GM21786 (cell line): ENCODE data around the gene IFI44L.

Experiments used
- ATAC-seq: cut with Tn5 transposase; IDR thresholded peaks from one replicate; pipeline ENCODE4 v1.9.1; 2021; ENCODE audit not compliant: unreplicated experiment

Gene IFI44L

DNA sequence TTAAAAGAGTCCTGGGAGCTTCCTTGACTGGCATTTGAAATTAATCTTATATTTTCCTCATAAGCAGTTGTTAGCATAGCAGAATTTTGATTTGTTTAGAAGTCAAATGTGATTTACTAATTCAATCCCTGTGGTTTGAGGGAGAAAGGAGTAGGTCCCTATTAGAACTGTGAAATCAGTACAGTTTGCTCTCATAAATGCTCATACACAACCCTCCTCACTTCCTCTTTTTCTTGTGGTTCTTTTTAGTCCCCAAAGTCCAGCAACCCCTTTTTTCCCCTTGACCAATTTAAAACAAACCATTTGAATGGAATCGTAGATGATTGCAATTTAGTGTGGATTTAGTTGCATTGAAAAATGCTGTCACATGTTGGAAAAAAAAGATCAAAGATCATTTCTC, 20.2 kb downstream of the IFI44L start:
- peak; percentile 75 for ATAC-seq

DNA sequence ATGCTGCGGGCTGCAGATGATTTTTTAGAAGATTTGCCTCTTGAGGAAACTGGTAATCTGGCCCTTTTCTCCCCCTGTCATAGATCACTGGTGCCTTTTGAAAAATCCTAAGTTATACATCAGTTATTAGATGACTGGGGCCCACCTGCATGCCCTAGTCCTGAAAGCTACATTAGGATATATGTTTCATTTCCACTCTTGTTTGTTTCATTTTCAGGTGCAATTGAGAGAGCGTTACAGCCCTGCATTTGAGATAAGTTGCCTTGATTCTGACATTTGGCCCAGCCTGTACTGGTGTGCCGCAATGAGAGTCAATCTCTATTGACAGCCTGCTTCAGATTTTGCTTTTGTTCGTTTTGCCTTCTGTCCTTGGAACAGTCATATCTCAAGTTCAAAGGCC, 21.3 kb downstream of the IFI44L start:
- ATAC-seq = no peak

DNA sequence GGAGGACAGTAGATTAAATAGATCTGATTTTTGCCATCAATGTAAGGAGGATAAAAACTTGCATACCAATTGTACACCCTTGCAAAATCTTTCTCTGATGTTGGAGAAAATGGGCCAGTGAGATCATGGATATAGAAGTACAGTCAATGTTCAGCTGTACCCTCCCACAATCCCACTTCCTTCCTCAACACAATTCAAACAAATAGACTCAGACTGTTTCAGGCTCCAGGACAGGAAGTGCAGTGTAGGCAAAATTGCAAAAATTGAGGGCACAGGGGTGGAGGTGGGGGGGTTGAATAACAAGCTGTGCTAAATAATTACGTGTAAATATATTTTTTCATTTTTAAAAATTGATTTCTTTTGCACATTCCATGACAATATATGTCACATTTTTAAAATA, 25.5 kb downstream of the IFI44L start:
- no peak for ATAC-seq

DNA sequence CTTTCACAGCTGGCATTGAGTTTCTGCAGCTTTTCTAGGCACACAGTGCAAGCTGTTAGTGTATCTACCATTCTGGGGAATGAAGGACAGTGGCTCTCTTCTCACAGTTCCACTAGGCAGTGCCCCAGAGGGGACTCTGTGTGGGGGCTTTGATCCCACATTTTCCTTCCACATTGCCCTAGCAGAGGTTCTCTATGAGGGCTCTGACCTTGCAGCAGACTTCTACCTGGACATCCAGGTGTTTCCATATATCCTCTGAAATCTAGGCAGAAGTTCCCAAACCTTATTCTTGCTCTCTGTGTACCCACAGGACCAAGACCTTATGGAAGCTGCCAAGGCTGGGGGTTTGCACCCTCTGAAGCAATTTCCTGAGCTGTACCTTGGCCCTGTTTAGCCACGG, 27.0 kb downstream of the IFI44L start:
- ATAC-seq = no peak

DNA sequence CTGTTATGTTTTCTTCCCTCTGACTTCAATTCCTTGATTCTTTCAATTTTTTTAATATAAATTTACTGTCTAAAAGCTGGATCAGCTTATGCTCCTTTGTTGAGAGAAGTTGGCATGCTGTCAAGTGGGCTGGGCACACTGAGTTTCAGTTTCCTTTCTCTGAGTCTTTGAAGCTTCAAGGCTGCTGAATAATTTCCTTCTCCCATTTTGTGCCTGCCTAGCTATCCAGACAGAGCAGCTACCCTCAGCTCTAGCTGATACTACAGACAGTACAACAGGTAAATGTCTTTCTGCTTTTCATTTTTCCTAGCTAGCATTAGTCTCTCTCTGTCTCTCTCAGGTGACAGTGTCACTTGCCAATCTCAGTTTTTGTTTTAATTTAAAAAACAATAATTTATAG, 29.4 kb downstream of the IFI44L start, which contains the start of gene IFI44:
TSS of gene IFI44 (plus strand) at position 204 of the 400 bp plus-strand sequence. CDS start 365 bp downstream, outside the sequence.
- peak; percentile 87 for ATAC-seq

DNA sequence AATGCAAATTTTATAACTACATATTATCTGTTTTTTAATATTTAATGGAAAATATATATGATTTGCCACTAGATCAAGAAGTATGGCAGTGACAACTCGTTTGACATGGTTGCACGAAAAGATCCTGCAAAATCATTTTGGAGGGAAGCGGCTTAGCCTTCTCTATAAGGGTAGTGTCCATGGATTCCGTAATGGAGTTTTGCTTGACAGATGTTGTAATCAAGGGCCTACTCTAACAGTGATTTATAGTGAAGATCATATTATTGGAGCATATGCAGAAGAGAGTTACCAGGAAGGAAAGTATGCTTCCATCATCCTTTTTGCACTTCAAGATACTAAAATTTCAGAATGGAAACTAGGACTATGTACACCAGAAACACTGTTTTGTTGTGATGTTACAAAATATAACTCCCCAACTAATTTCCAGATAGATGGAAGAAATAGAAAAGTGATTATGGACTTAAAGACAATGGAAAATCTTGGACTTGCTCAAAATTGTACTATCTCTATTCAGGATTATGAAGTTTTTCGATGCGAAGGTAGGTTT, 29.9 kb downstream of the IFI44L start:
- peak; percentile 26 for ATAC-seq

DNA sequence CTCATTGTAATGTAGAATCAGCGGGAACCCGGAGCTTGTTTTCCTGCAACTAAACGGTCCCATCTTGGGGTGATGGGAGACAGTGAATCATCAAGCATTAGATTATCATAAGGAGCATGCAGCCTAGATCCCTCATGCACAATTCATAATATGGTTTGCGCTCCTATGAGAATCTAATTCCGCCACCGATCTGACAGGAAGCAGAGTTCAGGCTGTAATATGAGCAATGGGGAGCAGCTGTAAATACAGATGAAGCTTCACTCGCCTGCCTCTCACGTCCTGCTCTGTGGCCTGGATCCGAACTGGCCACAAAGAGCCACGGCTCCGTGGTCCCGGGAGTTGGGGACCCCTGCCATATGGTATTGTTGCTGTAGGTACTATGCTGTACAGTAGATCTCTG, 31.0 kb downstream of the IFI44L start:
- peak; percentile 30 for ATAC-seq

DNA sequence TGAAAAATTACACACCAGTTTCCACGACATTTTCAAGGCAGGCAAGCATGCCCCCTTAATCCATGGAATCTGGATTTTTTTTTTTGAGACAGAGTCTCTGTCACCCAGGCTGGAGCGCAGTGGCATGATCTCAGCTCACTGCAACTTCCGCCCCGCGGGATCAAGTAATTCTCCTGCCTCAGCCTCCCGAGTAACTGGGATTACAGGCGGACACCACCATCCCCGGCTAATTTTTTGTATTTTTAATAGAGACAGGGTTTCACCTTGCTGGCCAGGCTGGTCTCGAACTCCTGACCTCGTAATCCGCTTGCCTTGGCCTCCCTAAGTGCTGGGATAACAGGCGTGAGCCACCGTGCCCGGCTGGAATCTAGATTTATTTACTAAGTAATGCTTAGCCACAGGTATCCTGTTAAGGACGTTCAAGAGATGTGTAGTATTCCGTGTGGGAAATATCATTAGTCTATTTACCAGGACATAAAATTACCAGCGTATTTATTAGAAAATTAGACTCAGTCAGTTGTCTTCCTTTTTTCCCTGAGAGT, 31.8 kb downstream of the IFI44L start:
- ATAC-seq = no peak

DNA sequence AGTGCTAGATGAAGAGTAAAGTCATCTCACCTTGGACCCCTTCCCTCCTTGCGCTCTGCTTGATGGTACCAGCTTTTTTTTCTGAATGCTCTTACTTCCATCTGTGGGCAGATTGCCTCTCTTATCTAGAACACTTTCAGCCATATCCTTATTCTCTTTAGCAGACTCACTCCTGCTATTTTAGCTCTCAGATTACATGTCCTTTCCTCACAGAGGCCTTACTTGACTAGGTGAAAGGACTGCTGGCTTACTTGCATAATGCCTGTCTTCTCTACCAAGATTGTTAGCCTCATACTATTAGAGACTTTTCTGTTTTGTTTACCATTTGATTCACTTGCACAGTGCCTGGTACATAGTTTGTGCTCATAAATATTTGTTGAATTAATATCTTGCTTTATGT, 38.7 kb downstream of the IFI44L start:
- ATAC-seq = no peak

DNA sequence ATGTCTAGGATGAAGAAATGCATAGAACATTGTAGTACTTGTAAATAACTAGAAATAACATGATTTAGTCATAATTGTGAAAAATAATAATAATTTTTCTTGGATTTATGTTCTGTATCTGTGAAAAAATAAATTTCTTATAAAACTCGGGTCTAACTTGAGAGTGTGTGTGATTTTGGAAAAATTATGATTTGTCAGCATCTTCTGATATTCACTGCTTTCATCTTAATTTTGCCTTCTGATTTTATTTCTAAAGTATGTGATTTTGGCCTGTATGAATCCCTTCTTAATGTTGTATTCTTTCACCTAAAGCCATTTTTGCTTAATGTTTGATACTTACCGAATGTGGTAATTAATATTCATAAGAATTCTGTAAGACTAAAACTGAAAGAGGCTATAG, 43.7 kb downstream of the IFI44L start:
- no peak for ATAC-seq

DNA sequence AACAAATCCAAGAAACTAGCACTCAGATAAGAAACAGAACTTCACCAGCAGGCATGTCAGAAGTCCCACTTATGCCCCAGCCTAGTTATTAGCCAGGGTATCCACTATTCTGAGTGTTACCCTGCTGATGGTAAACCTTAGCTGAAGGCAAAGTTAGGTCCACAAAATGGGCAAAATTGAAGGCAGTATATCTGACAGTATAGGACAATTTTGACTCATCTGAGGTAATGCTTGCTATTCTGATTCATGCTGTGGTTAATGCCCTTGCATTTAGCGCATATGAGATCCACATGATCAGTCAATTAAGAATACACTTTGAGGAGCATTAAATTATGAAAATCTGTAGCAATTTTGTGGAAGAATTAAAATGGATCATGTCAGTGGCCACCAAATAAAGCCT, 44.5 kb downstream of the IFI44L start:
- ATAC-seq = no peak

DNA sequence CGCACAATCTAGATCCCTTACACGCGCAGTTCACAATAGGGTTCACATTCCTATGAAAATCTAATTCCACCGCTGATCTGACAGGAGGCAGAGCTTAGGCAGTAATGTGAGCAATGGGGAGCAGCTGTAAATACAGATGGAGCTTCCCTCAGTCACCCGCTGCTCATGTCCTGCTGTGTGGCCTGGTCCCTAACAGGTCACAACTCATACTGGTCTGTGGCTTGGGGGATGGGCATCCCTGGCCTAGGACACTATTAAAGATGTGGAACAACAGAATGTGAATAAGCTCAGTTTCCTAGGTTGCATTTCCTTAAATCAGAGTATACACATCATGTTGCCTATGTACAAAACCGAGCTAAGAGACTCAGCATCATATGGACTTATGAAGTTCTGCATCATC, 45.6 kb downstream of the IFI44L start:
- ATAC-seq = no peak

DNA sequence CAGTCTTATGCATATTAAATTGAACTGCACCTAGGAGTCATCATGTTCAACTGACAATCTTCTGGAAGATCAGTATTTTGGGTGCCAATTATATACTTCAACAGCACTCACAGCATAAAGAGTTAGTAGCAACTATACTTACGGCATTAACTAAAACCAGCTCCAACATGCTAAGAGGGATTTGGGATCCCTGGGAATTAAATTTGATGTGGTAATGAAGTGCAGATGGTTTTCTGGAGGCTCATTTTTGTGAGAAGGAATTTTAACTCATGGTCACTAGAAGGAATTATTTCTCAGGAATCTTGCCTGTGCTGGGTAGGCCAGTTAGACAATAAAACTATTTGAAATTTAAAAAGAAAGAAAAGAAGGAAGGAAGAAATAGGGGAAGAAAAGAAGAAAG, 47.7 kb downstream of the IFI44L start:
- ATAC-seq = no peak

DNA sequence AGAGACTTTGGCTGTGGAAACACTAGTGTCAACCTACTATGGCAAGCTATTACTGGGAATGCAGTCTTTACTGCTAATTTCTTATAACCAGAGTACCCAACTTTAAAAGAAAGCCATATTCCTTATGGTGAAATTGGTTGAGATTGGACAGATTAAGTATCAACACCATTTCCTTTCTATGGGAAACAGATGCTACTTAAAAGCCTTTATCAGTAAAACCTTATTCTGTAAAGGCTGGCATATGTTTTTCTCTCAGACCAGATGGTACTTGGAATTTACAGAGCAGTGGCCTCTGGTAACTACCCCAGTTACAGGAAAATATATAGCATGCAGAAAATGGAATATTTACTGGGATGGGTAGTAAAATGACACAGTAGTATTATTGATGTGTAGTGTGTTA, 48.2 kb downstream of the IFI44L start:
- no peak for ATAC-seq

DNA sequence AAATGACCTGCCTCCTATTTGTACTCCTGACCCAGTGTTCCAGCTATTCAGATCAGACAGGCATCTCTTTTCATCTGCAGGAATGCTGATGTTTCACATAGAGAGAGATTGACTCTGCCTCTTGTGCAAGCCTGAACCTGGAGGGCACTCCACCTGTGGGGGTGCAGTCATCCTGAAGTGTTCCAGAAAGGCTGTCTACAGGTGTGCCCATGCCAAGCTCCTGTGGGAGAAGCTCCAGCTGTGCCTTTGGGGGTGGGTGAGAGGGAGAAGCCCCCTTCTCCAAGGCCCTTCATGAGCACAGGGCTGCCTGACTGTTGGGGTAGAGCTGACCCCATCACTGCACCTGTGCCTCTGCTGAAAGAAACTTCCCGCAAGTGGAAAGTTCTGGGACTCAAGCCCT, 52.2 kb downstream of the IFI44L start:
- ATAC-seq = no peak

DNA sequence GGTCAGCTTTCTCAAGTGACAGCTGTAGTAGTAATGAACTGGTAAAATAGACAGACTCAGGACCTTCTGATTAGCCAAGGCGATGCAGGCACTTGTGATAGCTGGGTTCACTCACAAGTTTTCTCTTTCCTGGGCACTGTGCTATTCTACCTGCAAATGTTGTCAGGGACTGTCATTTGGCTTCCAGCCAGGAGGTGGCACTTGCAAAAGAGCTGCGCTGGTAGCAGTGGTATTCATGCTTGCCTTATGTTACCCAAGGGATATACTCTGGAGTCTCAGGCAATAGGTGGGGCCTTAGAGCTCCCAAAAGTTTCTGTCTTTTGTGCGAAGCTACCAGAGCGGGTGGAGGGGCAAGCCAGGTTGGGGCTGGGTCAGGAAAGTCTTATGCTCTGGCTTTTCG, 52.9 kb downstream of the IFI44L start:
- ATAC-seq = no peak

DNA sequence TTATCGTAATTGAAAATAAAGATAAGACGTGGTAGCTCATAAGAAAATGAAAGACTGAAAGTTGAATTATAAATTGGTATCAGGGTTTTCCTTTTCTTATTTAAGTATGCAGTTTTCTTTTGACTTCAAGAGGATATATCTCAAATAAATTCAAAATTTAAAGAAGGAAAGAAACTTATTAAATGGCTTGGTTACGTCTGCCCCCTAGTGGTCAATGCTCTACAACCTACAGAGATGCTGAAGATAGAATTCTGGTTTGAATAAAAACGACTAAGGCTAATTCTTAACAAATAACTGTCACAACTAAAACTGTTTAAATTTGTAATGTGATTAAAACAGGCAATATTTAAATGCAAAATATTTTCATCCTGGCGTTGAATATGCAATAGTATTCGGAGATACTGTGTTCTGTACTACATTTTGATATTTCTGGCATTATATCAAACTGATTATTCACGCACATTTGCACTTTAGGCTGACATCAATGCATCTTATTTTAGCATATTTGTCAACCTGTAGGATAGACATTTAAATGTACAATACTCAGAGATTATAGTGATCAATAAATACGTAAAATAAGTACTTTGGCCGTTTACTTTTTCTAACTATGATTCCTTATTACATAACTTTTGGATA, 56.2 kb downstream of the IFI44L start:
- no peak for ATAC-seq

DNA sequence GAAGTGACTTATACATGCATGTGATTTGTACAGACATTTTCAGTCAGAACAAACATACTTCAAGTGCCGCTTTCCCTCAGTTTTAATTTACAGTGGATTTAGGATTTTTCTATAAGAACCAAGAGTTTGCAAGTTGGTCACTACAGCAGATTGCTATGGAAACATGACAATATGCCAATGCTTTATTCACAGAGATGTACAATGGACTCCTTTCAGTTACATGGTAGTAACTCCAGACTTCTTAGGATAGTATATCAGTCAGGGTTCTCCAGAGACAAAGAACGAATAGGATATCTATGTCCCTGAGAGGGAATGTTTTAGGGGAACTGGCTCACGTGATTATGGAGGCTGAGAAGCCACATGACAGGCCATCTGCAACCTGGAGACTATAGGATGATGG, 56.7 kb downstream of the IFI44L start:
- ATAC-seq = no peak

DNA sequence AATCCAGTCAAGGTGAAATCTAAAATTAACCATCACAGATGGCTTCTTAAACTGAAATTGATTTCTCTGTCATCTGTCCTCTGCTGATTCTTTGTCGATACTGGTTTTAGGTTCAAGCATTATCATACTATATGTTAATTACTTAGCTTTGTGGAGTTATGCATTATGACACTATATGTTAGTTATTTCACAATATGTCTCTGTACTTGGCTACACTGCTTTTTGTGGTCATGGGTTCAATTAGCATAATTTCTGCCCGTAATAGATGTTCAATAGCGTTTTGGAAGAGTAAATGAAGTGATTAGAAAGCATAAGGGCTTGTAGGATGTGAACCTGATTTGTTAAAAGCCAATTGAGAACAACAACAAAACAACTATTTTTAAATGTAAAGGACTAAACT, 57.5 kb downstream of the IFI44L start:
- no peak for ATAC-seq

DNA sequence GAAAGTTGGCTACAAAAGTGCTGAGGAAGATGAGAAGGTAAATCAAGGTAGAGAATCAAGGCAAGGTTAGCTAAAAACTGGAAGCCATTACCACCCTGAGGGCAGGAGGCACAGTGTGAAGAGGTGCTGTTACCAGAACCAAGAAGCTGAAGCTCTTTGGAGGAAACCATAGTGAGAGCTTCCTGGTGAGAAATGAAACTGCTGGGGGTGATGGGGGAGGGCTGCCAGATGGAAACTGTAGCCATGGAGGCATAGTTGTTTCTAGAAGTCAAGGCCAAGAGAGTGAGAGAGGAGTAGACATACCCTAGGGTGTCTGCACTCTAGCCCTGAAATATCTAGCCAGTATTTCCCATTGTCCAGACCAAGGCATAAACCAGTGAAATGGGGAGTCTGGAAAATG, 58.1 kb downstream of the IFI44L start:
- ATAC-seq = peak; percentile 84

DNA sequence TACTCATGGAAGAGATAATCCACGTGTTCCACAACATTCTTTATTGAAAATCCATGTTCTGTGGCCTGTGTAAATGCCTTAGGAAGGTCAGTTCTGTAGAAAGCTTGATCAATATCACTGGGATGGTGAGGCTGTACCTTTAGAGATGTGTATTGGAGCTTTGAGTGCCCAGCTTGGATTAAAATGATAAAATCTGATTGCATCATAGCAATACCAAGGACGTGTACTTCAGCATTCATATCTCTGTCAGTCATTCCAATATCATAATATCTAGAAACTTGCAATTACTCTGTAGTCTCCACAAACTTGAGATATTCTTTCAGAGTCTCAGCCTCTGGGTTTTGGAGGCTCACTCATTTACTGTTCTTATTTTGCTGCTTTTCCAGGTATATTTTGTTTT, 61.0 kb downstream of the IFI44L start:
- ATAC-seq = no peak

DNA sequence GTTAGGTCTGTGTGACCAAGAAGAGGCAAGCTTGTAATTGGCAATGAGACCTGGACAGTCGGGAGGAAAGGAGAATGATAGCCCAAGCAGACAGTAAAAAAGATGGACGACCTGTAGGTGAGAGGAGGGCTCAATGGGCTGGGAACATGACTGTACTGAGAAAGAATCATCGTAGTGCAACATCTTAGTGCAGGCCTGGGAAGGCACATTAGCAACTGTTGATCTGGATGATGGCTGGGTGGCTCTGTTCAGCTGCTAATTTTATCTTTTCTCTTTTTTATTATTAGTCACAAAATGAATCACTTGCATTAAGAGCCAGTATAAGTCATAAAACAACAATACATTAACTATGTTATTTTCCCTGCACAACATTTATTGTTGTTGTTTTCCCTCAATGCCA, 62.2 kb downstream of the IFI44L start:
- ATAC-seq = no peak

DNA sequence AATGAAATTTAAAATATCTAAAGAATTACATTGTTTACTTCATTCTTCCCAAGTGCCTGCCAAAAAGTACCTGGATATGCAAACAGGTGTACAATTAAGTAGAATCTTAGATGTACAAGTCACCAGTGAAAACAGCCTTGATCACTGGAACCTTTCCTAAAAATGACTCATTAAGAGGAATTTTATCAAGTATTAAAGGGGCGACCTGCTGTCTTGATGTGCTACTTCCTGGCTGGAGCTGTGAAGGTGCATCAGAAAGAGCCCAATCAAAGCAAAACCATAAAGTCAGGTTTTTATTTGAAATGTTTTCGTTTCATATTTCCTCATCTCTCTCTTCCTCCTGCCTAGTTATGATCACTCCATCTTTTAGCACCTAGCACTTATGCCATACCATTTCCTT, 62.8 kb downstream of the IFI44L start:
- no peak for ATAC-seq
